Activated T-cell treated with anti-CD3 and anti-CD28 coated beads for 1 hour (primary cell): ENCODE measurements around the gene EHHADH.
"Not testable (repeated sequence)": the region's sequence is repeated elsewhere in the genome, so short reads cannot be mapped to it uniquely, and the experiment has no call there.

Experiments
- DNase-seq: peaks from one replicate; pipeline ENCODE4 v3.0.0-alpha.2; 2020; ENCODE audit warnings: low read depth

The EHHADH gene

GRCh38 chr3:185251272-185251671 is 2.6 kb downstream of the EHHADH start:
- DNase-seq = no peak

GRCh38 chr3:185250653-185251052 is 3.2 kb downstream of the EHHADH start:
- DNase-seq = no peak

GRCh38 chr3:185250247-185250646 is 3.6 kb downstream of the EHHADH start:
- DNase-seq = no peak

- DNase-seq = no peak
These were observed 11.2 kb downstream of the EHHADH start for GRCh38 chr3:185242642-185243041.

GRCh38 chr3:185236969-185237368 is 16.9 kb downstream of the EHHADH start:
- no peak for DNase-seq

GRCh38 chr3:185233328-185233727 is 20.5 kb downstream of the EHHADH start:
- no peak for DNase-seq

GRCh38 chr3:185226526-185226925 is 27.3 kb downstream of the EHHADH start:
- DNase-seq = not testable (repeated sequence)

- no peak for DNase-seq
These were observed 28.3 kb downstream of the EHHADH start for GRCh38 chr3:185225523-185225922.

GRCh38 chr3:185225080-185225479 is 28.8 kb downstream of the EHHADH start:
- no peak for DNase-seq

GRCh38 chr3:185221203-185221602 is 32.6 kb downstream of the EHHADH start:
- no peak for DNase-seq

- no peak for DNase-seq
These were observed 37.3 kb downstream of the EHHADH start for GRCh38 chr3:185216607-185216958.

GRCh38 chr3:185215873-185216606 is 37.8 kb downstream of the EHHADH start:
- DNase-seq = no peak

- DNase-seq = no peak
These were observed 41.3 kb downstream of the EHHADH start for GRCh38 chr3:185212559-185212958.

GRCh38 chr3:185212086-185212485 is 41.8 kb downstream of the EHHADH start:
- DNase-seq = no peak

GRCh38 chr3:185210621-185211142 is 43.2 kb downstream of the EHHADH start:
- no peak for DNase-seq

- no peak for DNase-seq
These were observed 45.0 kb downstream of the EHHADH start for GRCh38 chr3:185208823-185209222.

GRCh38 chr3:185207931-185208746 is 45.7 kb downstream of the EHHADH start:
- no peak for DNase-seq

- DNase-seq = no peak
These were observed 46.4 kb downstream of the EHHADH start for GRCh38 chr3:185207481-185207880.

- DNase-seq = no peak
These were observed 48.0 kb downstream of the EHHADH start for GRCh38 chr3:185205865-185206264.

GRCh38 chr3:185204894-185205293 is 49.0 kb downstream of the EHHADH start:
- no peak for DNase-seq

- no peak for DNase-seq
These were observed 53.2 kb downstream of the EHHADH start for GRCh38 chr3:185200639-185201038.

- no peak for DNase-seq
These were observed 54.2 kb downstream of the EHHADH start for GRCh38 chr3:185199671-185200070.

GRCh38 chr3:185199206-185199605 is 54.6 kb downstream of the EHHADH start:
- no peak for DNase-seq
